Measurements from ENCODE around the gene HOXA6.

Gene HOXA6

DNA sequence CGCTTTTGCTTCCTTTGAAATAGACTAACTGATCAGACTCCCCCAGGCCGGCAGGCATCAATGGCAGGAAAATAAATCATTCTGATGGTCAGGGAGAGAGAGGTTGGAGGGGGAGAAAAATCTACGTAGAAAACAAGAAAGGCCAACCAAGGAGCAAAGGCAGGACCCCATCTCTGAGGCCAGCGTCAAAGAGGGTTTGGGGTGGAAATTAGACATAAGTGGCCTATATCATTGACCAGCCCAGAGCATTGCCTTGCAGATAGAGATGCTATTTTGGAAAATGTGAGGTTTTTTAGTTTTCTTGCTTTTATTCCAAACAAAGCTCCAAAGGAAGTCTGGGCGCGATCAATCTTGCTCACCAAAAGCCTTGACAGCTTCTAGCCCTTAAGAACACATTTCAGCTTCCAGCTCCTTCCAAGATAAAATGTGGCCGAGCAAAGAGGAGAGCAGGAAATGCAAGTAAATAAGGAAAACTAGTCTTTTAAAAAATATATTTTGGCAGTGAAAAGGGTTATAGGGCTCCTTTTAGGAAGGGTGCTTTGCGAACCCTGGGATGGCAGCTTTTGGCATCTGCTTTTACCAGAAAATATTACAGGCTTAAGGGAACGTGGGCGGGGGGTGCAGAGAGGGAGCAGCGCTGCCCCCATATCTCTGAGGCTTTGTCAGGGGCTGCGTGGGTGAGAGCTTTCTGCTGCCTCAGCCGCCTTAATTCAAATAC is 43.1 kb downstream of the HOXA6 start:
- DNase-seq (ENCODE audit: insufficient read length) (no peak), FAIRE-seq (no peak)
- no peak for TF ChIP-seq TAF1 (IDR thresholded peaks at IDR 0.05; ENCODE audit: borderline replicate concordance, low read depth, low read length)
- TF ChIP-seq POLR2AphosphoS5 (IDR thresholded peaks at IDR 0.05; ENCODE audit: low read depth, low read length): no peak
- TF ChIP-seq POLR2A (IDR thresholded peaks at IDR 0.05; ENCODE audit: low read depth, low read length): no peak

DNA sequence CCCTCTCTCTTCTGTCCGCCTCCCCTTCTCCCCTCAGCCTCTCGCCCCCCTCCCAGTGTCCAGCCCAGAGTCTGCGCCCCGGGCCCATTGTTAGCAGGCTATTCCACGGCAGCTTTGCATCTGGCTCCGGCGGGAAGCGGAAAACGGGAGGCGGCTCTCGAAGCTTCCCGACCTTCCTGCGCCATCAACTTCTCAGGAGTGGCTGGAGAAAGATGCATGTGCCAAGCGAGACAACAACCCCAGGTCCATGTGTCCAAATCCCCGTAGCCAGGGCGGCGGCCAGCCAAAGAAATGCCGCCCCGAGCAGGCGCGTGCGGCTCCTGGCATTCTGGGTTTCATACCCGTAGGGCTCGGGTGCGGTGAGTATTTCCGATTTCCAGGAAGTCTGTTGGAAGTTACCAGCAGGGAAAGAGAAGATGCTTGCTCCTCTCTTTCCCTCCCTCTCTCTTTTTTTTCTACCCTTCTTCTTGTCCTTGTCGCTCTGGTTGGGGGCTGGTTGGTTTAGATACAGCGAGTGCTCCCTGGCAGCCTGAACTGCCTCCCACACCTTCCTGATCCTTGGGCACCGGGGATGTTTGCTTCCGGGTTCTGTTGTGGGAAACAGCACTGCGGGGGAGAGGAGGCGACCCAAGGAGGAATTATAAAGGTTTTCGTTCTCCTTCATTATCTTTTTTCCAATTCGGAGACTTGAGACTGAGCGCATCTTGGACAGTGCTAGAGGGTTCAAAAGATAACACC is 43.9 kb downstream of the HOXA6 start:
- no peak for FAIRE-seq
- DNase-seq (ENCODE audit: insufficient read length): no peak
- TF ChIP-seq POLR2A (IDR thresholded peaks at IDR 0.05; ENCODE audit: low read depth, low read length) (no peak), TAF1 (IDR thresholded peaks at IDR 0.05; ENCODE audit: borderline replicate concordance, low read depth, low read length) (no peak), POLR2AphosphoS5 (IDR thresholded peaks at IDR 0.05; ENCODE audit: low read depth, low read length) (no peak)

DNA sequence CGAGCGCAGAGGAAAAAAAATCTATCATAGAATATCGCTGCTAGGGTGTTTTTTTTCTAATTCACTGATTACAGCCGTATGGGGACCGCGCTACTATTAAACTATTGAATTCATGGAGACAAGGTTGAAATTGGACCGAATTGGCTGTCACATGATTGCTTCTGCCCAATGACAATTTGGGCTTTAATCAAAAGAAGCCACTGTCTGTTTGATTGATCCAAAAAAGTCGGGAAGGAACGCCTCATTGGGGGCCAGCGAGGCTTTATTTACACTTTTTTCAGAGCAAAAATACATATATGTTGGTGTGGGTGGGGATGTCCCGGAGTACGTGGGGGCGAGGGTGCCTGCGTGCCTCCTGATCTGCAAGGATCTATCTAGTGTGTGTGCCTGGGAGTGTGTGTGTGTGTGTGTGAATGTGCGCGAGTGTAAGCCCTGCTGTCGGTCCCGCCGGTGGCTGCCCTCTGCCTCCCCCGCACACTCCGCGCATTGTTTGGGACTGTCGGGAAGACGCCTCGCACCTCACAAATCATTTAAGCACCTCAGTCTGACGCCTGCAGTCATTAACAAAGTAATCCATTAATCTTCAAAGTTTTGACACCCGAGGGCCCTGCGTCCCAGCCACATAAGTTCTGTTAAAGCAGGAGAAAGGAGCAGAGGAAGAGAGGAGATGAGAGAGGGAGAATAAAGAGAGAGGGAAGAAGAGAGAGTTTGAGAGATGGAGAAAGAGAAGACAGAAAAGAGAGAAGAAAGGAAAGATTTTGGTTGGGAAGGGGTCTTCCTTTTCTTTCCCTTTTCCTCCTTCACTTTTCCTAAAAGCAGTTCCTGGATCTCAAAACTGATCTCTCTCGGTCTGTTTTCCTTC is 44.8 kb downstream of the HOXA6 start, which contains the start of gene HOXA2:
Gene HOXA2 (minus strand): TSS at position 103 of the 862 bp plus-strand sequence. CDS start 183 bp downstream, outside the sequence.
- FAIRE-seq: no peak
- no peak for DNase-seq (ENCODE audit: insufficient read length)
- TF ChIP-seq TAF1 (IDR thresholded peaks at IDR 0.05; ENCODE audit: borderline replicate concordance, low read depth, low read length) (no peak), POLR2A (IDR thresholded peaks at IDR 0.05; ENCODE audit: low read depth, low read length) (no peak), POLR2AphosphoS5 (IDR thresholded peaks at IDR 0.05; ENCODE audit: low read depth, low read length) (no peak)

DNA sequence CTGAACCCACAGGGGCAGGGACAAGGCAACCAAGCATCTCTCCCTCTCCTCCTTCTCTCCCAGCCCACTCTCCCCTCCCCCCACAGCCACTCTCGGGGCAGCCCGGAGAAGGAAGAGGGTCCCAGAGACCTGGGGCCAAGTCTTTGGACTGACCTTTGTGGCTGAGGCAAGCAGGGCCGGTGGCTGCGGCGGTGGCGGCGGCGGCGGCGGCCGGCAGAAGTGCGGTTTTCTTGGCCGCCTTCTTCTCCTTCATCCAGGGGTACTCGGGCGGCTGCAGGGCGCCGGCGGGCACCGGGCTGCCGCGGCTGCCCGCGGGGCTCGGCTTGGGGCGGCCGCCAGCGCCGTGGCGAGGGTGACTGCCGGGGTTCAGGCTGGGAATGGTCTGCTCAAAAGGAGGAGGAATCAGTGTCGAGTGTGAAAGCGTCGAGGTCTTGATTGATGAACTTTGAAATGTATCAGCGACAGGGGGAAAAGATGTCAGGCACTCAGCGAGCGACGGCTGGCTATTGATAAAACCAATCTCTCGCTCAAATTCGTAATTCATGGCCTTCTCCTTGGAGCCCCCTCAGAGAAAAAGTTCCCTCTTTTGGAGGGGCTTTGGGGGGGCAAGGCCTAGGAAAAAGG is 45.5 kb downstream of the HOXA6 start:
- DNase-seq (ENCODE audit: insufficient read length): no peak
- no peak for TF ChIP-seq POLR2AphosphoS5 (IDR thresholded peaks at IDR 0.05; ENCODE audit: low read depth, low read length)
- TF ChIP-seq TAF1 (IDR thresholded peaks at IDR 0.05; ENCODE audit: borderline replicate concordance, low read depth, low read length): no peak
- TF ChIP-seq POLR2A (IDR thresholded peaks at IDR 0.05; ENCODE audit: low read depth, low read length): no peak
- FAIRE-seq: no peak

DNA sequence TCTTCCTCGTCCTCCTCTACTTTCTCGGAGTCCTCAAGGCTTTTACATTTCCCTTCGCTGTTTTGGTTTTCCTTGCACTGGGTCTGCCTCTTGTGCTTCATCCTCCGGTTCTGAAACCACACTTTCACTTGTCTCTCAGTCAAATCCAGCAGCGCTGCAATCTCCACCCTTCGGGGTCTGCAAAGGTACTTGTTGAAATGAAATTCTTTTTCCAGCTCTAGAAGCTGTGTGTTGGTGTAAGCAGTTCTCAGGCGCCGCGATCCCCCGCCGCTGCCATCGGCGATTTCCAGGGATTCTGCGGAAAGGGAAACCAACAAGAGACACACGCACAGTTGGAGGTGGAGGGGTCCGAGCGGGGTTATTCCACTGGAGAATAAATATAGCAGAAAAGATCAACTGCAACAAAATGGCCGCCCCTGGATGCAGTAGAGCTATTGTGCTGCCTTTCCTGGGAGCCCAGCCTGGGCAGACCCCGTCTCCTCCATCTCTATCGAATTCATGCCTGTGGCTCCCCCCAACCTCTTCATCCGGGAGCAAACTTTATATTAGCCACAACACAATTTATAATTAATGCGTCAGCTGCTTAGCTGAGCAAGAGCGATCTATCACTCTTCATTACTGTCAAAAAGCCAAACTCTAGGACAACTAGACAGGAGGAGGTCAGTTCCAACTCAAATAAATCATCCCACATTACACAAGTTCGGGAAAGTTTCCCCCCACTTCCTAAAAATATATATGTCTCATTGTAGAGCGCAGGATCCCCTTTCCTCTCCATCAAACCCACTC is 46.2 kb downstream of the HOXA6 start:
- TF ChIP-seq TAF1 (IDR thresholded peaks at IDR 0.05; ENCODE audit: borderline replicate concordance, low read depth, low read length): no peak
- TF ChIP-seq POLR2A (IDR thresholded peaks at IDR 0.05; ENCODE audit: low read depth, low read length): no peak
- TF ChIP-seq POLR2AphosphoS5 (IDR thresholded peaks at IDR 0.05; ENCODE audit: low read depth, low read length): no peak
- DNase-seq (ENCODE audit: insufficient read length) (no peak), FAIRE-seq (no peak)

DNA sequence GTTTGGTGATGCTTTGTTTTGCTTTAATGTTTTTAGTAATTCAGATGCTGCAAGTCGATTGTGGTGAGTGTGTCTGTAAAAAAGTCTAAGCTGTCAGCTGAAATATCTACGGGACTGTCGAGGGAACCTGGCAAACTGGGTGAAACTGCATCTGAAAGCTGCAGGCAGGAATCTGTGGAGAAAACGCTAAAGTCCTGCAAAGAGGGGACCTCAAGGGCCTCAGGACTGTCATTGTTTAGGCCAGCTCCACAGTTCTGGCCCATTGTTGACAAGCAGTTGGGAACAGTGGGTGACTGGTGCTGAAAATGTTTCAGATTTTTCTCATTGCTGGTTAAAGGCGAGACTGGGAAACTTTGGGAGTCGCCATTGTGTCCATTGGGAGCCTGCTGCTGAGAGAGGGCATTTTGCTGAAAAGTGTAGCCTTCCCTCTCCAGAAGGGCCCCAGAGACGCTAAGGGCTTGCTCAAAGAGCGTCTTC is 46.8 kb downstream of the HOXA6 start:
- FAIRE-seq: no peak
- TF ChIP-seq POLR2AphosphoS5 (IDR thresholded peaks at IDR 0.05; ENCODE audit: low read depth, low read length): no peak
- TF ChIP-seq POLR2A (IDR thresholded peaks at IDR 0.05; ENCODE audit: low read depth, low read length): no peak
- TF ChIP-seq TAF1 (IDR thresholded peaks at IDR 0.05; ENCODE audit: borderline replicate concordance, low read depth, low read length): no peak
- no peak for DNase-seq (ENCODE audit: insufficient read length)

DNA sequence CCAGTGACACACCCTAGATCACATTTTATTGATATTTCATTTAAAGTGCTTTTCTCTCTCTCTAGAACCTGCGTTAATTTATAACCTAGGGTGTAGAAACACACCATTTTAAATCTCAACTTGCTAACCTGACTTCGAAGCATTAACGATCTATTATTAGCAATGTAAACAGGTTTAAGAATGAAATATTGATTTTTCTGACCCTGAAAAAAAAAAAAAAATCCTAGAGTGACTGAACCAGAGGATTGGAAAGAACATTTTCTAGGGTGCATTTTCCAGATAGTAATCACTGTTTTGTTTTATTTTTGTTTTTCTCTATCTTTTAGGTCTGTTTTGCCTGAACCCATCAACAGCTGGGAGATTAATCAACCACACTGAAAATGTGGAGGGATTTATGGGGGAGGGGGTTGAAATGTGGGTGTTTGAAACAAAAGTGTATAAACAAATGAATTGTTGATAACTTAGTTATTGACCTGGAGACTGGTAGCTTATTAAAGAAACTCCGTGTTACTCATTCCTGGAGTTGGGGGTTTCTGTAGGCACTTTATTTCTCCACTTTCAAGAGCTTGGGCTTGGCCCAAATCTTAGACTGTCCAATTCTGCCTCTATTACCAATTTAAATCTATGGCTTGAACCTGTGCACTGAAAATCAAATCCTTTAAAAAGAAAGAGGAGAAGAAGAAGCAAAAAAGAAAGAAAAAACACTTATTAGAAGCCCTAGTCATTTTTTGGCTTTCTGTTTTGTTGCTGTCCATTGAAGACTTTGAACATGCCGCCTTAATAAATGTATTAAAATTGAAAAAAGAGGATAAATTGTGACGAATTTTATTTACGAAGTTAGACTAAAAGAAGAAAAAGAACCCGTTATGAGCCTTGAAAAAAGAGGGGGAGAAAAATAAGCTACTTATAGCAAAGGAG is 47.9 kb downstream of the HOXA6 start:
- DNase-seq (ENCODE audit: insufficient read length): no peak
- FAIRE-seq: no peak
- TF ChIP-seq TAF1 (IDR thresholded peaks at IDR 0.05; ENCODE audit: borderline replicate concordance, low read depth, low read length) (no peak), POLR2AphosphoS5 (IDR thresholded peaks at IDR 0.05; ENCODE audit: low read depth, low read length) (no peak), POLR2A (IDR thresholded peaks at IDR 0.05; ENCODE audit: low read depth, low read length) (no peak)

DNA sequence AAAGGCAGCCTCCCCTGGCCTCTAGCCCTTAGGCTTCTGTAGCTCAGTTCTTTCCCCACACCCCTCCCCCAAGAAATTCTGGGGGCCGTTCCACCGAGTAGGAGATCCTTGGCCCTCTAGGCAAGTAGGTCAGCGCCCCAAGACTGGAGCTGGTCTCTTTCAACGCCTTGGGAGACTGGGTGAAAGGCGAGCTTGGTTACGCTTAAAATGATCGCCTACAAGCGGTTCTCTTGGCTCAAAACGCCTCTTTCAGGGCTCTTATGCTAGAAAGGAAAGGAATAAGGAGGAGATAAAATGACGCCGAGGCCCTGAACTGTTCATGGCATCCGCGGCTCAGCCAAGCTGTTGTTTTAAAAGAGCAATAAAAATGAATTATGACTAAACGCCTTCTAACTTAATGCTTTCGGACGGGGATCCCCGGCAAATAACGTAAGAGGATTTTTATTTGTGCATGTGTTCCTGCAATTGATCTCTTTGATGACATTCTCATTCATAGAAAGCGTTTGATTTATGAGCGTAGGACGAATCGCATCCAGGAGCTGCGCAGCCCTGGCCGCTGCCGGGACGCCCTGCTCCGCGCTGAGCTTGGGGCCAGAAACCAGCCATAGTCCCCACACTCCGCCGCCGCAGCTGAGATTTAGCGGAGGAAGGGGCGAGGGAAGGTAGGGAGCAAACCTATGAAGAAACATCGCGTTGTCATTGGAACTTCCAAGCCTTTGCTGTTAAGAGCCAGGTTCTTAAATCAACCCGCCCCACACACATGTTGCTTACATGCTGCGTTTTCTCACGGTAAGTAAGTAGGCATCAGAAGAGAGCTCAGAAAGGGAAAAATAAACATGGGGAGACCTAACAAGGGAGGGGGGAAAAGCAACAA is 48.8 kb downstream of the HOXA6 start:
- DNase-seq (ENCODE audit: insufficient read length) (no peak), FAIRE-seq (no peak)

More for the DNA sequence above, 48.8 kb downstream of the HOXA6 start:
- no peak for TF ChIP-seq TAF1 (IDR thresholded peaks at IDR 0.05; ENCODE audit: borderline replicate concordance, low read depth, low read length)

Measured in GM12892 (cell line).